NCI-H128 (cell line): ENCODE results near the gene ADAM11.

Source experiments
- DNase-seq: peaks from one replicate; lab custom pipeline; 2025; ENCODE audit not compliant: unreplicated experiment; lab: John Stamatoyannopoulos, UW

Gene ADAM11

GRCh38 chr17:44829523-44830358 is 71.0 kb downstream of the ADAM11 start, which contains the start of gene GJC1:
GJC1 (minus strand) TSS chr17:44830287; CDS start chr17:44805817, 24,470 bp downstream.
- no peak for DNase-seq

- DNase-seq: no peak
These were observed 71.8 kb downstream of the ADAM11 start for GRCh38 chr17:44830359-44831288.

- DNase-seq: no peak
These were observed 72.6 kb downstream of the ADAM11 start for GRCh38 chr17:44831371-44831770.
